GM23338 (cell line): ENCODE measurements around the gene CASP2. TPM values are rescaled to one million over a fixed set of nuclear protein-coding genes. Genes with fewer than 3 reads are reported as not detected.
A peak's percentile ranks its signal among the peaks of the same experiment; 100 is the strongest.

Experiments used
- ATAC-seq: fragments of 200-7000 bp; cut with Tn5 transposase; 3 replicates; pipeline ENCODE4 v1.9.1; 2020
- DNase-seq: peaks from one replicate; pipeline ENCODE4 v3.0.0-alpha.2; 2015; ENCODE audit warnings: low spot score
- H2AFZ ChIP-seq: fragments of 200-600 bp; sonication (generic); 2 replicates; pipeline ENCODE4 v1.8.0; 2016; ENCODE audit warnings: antibody characterized with exemption, mild to moderate bottlenecking, moderate library complexity
- H3F3A ChIP-seq: fragments of 200-600 bp; sonication (generic); replicated peaks from 2 replicates; pipeline ENCODE4 v1.8.0; 2017; ENCODE audit warnings: antibody characterized with exemption, mixed run types, low read depth
- H3K27ac ChIP-seq: fragments of 200-600 bp; sonication (generic); 2 replicates; pipeline ENCODE4 v1.6.1; 2016; ENCODE audit warnings: low read depth
- H3K27me3 ChIP-seq: fragments of 200-600 bp; sonication (generic); 2 replicates; pipeline ENCODE4 v1.8.0; 2016; ENCODE audit warnings: mild to moderate bottlenecking, mixed run types, moderate library complexity; ENCODE audit not compliant: insufficient read depth
- H3K36me3 ChIP-seq: fragments of 200-600 bp; sonication (generic); 2 replicates; pipeline ENCODE4 v1.8.0; 2016; ENCODE audit warnings: mild to moderate bottlenecking; ENCODE audit not compliant: insufficient read depth
- H3K4me1 ChIP-seq: fragments of 200-600 bp; sonication (generic); 2 replicates; pipeline ENCODE4 v1.8.0; 2016; ENCODE audit warnings: mild to moderate bottlenecking, moderate library complexity; ENCODE audit not compliant: insufficient read depth
- H3K4me2 ChIP-seq: fragments of 200-600 bp; sonication (generic); 2 replicates; pipeline ENCODE4 v1.7.1; 2017; ENCODE audit warnings: mixed run types
- H3K4me3 ChIP-seq: fragments of 200-600 bp; sonication (generic); 2 replicates; pipeline ENCODE4 v1.6.1; 2016; ENCODE audit warnings: mixed run types
- H3K79me2 ChIP-seq: fragments of 200-600 bp; sonication (generic); replicated peaks from 2 replicates; pipeline ENCODE4 v1.8.0; 2017; ENCODE audit warnings: mild to moderate bottlenecking; ENCODE audit not compliant: insufficient read depth
- H3K9me2 ChIP-seq: fragments of 200-600 bp; sonication (generic); 2 replicates; pipeline ENCODE4 v1.8.0; 2017; ENCODE audit not compliant: insufficient read depth
- H4K20me1 ChIP-seq: fragments of 200-600 bp; sonication (generic); replicated peaks from 2 replicates; pipeline ENCODE4 v1.8.0; 2017; ENCODE audit warnings: mild to moderate bottlenecking; ENCODE audit not compliant: insufficient read depth
- H3K27ac Mint-ChIP-seq: 2 replicates; pipeline ENCODE4 v1.8.0; 2020; ENCODE audit warnings: inconsistent platforms, mild to moderate bottlenecking, moderate library complexity, mixed read lengths
- H3K27me3 Mint-ChIP-seq: 3 replicates; pipeline ENCODE4 v1.8.0; 2022; ENCODE audit warnings: low read depth, mild to moderate bottlenecking, moderate library complexity, mixed read lengths, inconsistent platforms; ENCODE audit not compliant: insufficient read depth, poor library complexity
- H3K36me3 Mint-ChIP-seq: 3 replicates; pipeline ENCODE4 v1.8.0; 2021; ENCODE audit warnings: low read depth, mild to moderate bottlenecking, inconsistent platforms, moderate library complexity, mixed read lengths
- H3K4me1 Mint-ChIP-seq: 3 replicates; pipeline ENCODE4 v1.8.0; 2020; ENCODE audit warnings: mild to moderate bottlenecking, inconsistent platforms, mixed read lengths
- H3K4me3 Mint-ChIP-seq: 3 replicates; pipeline ENCODE4 v1.8.0; 2021; ENCODE audit warnings: moderate library complexity, mild to moderate bottlenecking, inconsistent platforms, mixed read lengths
- H3K9me3 Mint-ChIP-seq: 3 replicates; pipeline ENCODE4 v1.8.0; 2020; ENCODE audit warnings: moderate library complexity, mild to moderate bottlenecking, inconsistent platforms, mixed read lengths
- CREB1 ChIP-seq: fragments of 250-450 bp; sonication (Bioruptor Pico); IDR thresholded peaks from 2 replicates; pipeline ENCODE4 v1.5.0; 2020; ENCODE audit warnings: low read depth, mild to moderate bottlenecking, moderate library complexity
- EZH2 ChIP-seq: fragments of 200-600 bp; sonication (generic); IDR thresholded peaks from one replicate; pipeline ENCODE4 v1.8.0; 2017; ENCODE audit warnings: antibody characterized with exemption, mild to moderate bottlenecking, low read depth; ENCODE audit not compliant: unreplicated experiment
- EZH2phosphoT487 ChIP-seq: fragments of 200-600 bp; sonication (generic); IDR thresholded peaks from one replicate; pipeline ENCODE4 v1.8.1; 2018; ENCODE audit warnings: antibody characterized with exemption; ENCODE audit not compliant: unreplicated experiment
- JUNB ChIP-seq: IDR thresholded peaks from one replicate; pipeline ENCODE4 v1.6.1; 2016; ENCODE audit warnings: antibody characterized with exemption; ENCODE audit not compliant: unreplicated experiment
- NANOG ChIP-seq: IDR thresholded peaks from 2 replicates; pipeline ENCODE4 v1.6.1; 2016; ENCODE audit warnings: antibody characterized with exemption, borderline replicate concordance
- POLR2AphosphoS5 ChIP-seq: IDR thresholded peaks from 2 replicates; pipeline ENCODE4 v1.6.1; 2016; ENCODE audit warnings: antibody characterized with exemption, low read depth
- STAT1 ChIP-seq: IDR thresholded peaks from one replicate; pipeline ENCODE4 v1.6.1; 2016; ENCODE audit warnings: antibody characterized with exemption; ENCODE audit not compliant: unreplicated experiment
- ZNF114 ChIP-seq: fragments of 250-450 bp; sonication (Bioruptor Pico); IDR thresholded peaks from 2 replicates; pipeline ENCODE4 v1.5.0; 2020; ENCODE audit warnings: mild to moderate bottlenecking, moderate library complexity
- ZNF331 ChIP-seq: fragments of 250-450 bp; sonication (Bioruptor Pico); IDR thresholded peaks from 2 replicates; pipeline ENCODE4 v1.5.0; 2020; ENCODE audit warnings: low read depth, mild to moderate bottlenecking, moderate library complexity
- polyA plus RNA-seq: library from polyadenylated mRNA; unstranded; fragments of >200 nt; fragmentation: Nextera tagmentation; extraction: Ambion mirVana; gene quantifications from 2 replicates; pipeline ENCODE4 v1.2.1, GENCODE V29; 2016
- total RNA-seq: library from RNA; depleted of rRNA; stranded (reverse); fragments of >200 nt; shearing (Covaris generic); gene quantifications from 2 replicates; pipeline ENCODE4 v1.2.3, GENCODE V29; 2014
- TF ChIP-seq, protein P1 (sequence below): fragments of 250-450 bp; sonication (Bioruptor Pico); IDR thresholded peaks from 2 replicates; pipeline ENCODE4 v1.5.0; 2020; ENCODE audit warnings: mild to moderate bottlenecking, moderate library complexity
- TF ChIP-seq, protein P2 (sequence below): IDR thresholded peaks from 2 replicates; pipeline ENCODE4 v1.6.1; 2016; ENCODE audit warnings: antibody characterized with exemption
- TF ChIP-seq, protein P3 (sequence below): IDR thresholded peaks from one replicate; pipeline ENCODE4 v1.6.1; 2018; ENCODE audit warnings: antibody characterized with exemption; ENCODE audit not compliant: unreplicated experiment
- TF ChIP-seq, protein P4 (sequence below), 2 experiments: fragments of 200-600 bp in 1 of 2; sonication (generic) in 1 of 2; conservative IDR thresholded peaks; 2 replicates each; pipeline versions ENCODE4 v1.5.1 to v1.6.1; 2016 to 2017; ENCODE audit warnings: antibody characterized with exemption in 2 of 2, low read depth in 2 of 2, mild to moderate bottlenecking in 2 of 2, moderate library complexity in 1 of 2

Gene CASP2
- total and polyA plus RNA-seq, 2 experiments from 2014 or later, result 17.7 to 21.8 TPM

DNA sequence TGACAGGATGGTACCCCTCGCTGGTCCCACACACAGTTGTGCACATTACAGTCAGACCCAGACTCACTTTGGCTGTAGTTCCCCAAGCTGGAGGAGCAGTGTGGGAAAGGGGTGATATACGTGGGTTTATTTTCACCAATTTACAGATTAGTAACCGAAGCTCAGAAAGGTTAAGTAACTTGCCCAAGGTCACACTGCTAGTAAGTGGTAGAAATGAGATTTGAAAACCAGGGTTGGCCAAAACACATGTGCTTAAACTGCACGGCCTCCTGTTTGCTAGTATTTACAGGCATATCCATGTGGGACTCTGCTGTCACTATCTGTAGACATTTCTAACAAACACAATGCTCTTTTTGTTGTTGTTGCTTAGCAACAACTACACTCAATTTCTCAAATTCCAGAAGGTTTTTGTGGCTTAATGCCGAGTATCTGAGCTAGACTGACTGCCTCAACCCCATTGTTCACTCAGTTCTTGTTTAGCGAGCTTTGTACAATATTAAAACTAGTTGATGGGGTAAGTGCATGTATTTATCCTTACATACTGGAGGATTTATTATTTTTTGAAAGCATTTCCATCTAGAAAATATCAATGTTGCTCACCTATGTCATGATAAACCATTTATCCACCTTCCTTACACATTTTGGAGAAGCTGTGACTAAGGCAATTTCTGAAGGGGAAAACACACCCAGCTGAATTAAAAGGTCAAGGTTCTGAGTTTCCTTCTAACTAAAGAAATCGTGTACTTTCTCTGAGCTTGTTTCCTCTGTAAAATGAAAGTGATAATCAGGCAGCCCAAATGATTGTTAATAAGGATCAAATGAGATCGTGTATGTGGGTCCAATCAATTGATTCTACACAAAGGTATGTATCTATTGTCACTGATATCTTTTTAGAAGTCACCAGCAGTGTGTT, 8.7 kb upstream of the CASP2 start:
- H3K27me3 Mint-ChIP-seq, result peaks cover 5% of the 10 kb centered on the region
- Histone ChIP-seq H2AFZ (no peak overlapping the region), H3K9me2 (no peaks in the 10 kb centered on the region), H3K27ac (no peak overlapping the region), H4K20me1 (no peaks in the 10 kb centered on the region), H3K4me1 (peaks cover 17% of the 10 kb centered on the region), H3K4me3 (no peak overlapping the region), H3K36me3 (no peaks in the 10 kb centered on the region), H3K27me3 (no peaks in the 10 kb centered on the region), H3F3A (peaks cover 7% of the 10 kb centered on the region; the same call in 1 of the 2 replicates), H3K4me2 (no peak overlapping the region), H3K79me2 (no peaks in the 10 kb centered on the region)
- no peaks in the 10 kb centered on the region for H3K9me3 Mint-ChIP-seq
- no peak for ATAC-seq
- TF ChIP-seq NANOG, result no peak
- no peak for TF ChIP-seq STAT1
- no peak for TF ChIP-seq JUNB
- no peak for TF ChIP-seq EZH2
- TF ChIP-seq ZNF331 (CRISPR knock-in tag), result no peak
- TF ChIP-seq ZNF114 (CRISPR knock-in tag), result no peak
- no peak for TF ChIP-seq POLR2AphosphoS5
- TF ChIP-seq EZH2phosphoT487, result no peak
- TF ChIP-seq, protein P1, sequence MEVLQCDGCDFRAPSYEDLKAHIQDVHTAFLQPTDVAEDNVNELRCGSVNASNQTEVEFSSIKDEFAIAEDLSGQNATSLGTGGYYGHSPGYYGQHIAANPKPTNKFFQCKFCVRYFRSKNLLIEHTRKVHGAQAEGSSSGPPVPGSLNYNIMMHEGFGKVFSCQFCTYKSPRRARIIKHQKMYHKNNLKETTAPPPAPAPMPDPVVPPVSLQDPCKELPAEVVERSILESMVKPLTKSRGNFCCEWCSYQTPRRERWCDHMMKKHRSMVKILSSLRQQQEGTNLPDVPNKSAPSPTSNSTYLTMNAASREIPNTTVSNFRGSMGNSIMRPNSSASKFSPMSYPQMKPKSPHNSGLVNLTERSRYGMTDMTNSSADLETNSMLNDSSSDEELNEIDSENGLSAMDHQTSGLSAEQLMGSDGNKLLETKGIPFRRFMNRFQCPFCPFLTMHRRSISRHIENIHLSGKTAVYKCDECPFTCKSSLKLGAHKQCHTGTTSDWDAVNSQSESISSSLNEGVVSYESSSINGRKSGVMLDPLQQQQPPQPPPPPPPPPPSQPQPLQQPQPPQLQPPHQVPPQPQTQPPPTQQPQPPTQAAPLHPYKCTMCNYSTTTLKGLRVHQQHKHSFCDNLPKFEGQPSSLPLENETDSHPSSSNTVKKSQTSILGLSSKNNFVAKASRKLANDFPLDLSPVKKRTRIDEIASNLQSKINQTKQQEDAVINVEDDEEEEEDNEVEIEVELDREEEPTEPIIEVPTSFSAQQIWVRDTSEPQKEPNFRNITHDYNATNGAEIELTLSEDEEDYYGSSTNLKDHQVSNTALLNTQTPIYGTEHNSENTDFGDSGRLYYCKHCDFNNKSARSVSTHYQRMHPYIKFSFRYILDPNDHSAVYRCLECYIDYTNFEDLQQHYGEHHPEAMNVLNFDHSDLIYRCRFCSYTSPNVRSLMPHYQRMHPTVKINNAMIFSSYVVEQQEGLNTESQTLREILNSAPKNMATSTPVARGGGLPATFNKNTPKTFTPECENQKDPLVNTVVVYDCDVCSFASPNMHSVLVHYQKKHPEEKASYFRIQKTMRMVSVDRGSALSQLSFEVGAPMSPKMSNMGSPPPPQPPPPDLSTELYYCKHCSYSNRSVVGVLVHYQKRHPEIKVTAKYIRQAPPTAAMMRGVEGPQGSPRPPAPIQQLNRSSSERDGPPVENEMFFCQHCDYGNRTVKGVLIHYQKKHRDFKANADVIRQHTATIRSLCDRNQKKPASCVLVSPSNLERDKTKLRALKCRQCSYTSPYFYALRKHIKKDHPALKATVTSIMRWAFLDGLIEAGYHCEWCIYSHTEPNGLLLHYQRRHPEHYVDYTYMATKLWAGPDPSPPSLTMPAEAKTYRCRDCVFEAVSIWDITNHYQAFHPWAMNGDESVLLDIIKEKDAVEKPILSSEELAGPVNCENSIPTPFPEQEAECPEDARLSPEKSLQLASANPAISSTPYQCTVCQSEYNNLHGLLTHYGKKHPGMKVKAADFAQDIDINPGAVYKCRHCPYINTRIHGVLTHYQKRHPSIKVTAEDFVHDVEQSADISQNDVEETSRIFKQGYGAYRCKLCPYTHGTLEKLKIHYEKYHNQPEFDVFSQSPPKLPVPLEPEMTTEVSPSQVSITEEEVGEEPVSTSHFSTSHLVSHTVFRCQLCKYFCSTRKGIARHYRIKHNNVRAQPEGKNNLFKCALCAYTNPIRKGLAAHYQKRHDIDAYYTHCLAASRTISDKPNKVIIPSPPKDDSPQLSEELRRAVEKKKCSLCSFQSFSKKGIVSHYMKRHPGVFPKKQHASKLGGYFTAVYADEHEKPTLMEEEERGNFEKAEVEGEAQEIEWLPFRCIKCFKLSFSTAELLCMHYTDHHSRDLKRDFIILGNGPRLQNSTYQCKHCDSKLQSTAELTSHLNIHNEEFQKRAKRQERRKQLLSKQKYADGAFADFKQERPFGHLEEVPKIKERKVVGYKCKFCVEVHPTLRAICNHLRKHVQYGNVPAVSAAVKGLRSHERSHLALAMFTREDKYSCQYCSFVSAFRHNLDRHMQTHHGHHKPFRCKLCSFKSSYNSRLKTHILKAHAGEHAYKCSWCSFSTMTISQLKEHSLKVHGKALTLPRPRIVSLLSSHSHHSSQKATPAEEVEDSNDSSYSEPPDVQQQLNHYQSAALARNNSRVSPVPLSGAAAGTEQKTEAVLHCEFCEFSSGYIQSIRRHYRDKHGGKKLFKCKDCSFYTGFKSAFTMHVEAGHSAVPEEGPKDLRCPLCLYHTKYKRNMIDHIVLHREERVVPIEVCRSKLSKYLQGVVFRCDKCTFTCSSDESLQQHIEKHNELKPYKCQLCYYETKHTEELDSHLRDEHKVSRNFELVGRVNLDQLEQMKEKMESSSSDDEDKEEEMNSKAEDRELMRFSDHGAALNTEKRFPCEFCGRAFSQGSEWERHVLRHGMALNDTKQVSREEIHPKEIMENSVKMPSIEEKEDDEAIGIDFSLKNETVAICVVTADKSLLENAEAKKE (CRISPR knock-in tag), result no peak
- TF ChIP-seq, protein P2, sequence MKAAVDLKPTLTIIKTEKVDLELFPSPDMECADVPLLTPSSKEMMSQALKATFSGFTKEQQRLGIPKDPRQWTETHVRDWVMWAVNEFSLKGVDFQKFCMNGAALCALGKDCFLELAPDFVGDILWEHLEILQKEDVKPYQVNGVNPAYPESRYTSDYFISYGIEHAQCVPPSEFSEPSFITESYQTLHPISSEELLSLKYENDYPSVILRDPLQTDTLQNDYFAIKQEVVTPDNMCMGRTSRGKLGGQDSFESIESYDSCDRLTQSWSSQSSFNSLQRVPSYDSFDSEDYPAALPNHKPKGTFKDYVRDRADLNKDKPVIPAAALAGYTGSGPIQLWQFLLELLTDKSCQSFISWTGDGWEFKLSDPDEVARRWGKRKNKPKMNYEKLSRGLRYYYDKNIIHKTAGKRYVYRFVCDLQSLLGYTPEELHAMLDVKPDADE, result no peak
- no peak for TF ChIP-seq CREB1
- TF ChIP-seq, protein P3, sequence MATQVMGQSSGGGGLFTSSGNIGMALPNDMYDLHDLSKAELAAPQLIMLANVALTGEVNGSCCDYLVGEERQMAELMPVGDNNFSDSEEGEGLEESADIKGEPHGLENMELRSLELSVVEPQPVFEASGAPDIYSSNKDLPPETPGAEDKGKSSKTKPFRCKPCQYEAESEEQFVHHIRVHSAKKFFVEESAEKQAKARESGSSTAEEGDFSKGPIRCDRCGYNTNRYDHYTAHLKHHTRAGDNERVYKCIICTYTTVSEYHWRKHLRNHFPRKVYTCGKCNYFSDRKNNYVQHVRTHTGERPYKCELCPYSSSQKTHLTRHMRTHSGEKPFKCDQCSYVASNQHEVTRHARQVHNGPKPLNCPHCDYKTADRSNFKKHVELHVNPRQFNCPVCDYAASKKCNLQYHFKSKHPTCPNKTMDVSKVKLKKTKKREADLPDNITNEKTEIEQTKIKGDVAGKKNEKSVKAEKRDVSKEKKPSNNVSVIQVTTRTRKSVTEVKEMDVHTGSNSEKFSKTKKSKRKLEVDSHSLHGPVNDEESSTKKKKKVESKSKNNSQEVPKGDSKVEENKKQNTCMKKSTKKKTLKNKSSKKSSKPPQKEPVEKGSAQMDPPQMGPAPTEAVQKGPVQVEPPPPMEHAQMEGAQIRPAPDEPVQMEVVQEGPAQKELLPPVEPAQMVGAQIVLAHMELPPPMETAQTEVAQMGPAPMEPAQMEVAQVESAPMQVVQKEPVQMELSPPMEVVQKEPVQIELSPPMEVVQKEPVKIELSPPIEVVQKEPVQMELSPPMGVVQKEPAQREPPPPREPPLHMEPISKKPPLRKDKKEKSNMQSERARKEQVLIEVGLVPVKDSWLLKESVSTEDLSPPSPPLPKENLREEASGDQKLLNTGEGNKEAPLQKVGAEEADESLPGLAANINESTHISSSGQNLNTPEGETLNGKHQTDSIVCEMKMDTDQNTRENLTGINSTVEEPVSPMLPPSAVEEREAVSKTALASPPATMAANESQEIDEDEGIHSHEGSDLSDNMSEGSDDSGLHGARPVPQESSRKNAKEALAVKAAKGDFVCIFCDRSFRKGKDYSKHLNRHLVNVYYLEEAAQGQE, result no peak
- TF ChIP-seq, protein P4, sequence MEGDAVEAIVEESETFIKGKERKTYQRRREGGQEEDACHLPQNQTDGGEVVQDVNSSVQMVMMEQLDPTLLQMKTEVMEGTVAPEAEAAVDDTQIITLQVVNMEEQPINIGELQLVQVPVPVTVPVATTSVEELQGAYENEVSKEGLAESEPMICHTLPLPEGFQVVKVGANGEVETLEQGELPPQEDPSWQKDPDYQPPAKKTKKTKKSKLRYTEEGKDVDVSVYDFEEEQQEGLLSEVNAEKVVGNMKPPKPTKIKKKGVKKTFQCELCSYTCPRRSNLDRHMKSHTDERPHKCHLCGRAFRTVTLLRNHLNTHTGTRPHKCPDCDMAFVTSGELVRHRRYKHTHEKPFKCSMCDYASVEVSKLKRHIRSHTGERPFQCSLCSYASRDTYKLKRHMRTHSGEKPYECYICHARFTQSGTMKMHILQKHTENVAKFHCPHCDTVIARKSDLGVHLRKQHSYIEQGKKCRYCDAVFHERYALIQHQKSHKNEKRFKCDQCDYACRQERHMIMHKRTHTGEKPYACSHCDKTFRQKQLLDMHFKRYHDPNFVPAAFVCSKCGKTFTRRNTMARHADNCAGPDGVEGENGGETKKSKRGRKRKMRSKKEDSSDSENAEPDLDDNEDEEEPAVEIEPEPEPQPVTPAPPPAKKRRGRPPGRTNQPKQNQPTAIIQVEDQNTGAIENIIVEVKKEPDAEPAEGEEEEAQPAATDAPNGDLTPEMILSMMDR (conservative IDR thresholded peaks at IDR 0.05; ENCODE audit: low read depth in 2 of 2), result no peak
- no peak overlapping the region for H3K4me3 Mint-ChIP-seq
- DNase-seq, result peak; percentile 48
- H3K36me3 Mint-ChIP-seq, result no peaks in the 10 kb centered on the region
- no peak overlapping the region for H3K27ac Mint-ChIP-seq
- H3K4me1 Mint-ChIP-seq, result peaks cover 20% of the 10 kb centered on the region
